ENCODE measurements around the gene MANSC1. TPM values are rescaled to one million over a fixed set of nuclear protein-coding genes. Genes with fewer than 3 reads are reported as not detected.

The MANSC1 gene
- total RNA-seq, 2 donors from 2014 or later, result 6.6 to 12.1 TPM

DNA sequence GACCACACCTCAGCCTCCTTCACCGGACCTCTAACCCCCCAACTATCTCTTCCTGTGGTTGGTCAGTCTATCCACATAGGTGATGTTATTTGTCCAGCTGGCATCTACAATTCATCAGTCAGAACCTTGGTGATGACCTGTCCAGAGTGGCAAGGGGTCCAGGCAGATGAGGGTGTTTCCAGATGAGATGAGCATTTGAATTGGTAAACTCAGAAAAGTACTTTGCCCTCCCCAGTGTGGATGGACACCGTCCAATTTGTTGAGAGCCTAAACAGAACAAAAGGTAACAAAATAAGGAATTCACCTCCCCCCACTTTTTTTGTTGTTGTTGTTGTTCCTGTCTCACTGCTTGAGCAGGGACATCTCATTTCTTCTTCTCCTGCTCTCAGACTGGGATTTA is 48.9 kb downstream of the MANSC1 start:
- Mint-ChIP-seq H3K4me1 (no peaks in the 10 kb centered on the region), H3K27me3 (ENCODE audit: insufficient read depth) (no peaks in the 10 kb centered on the region), H3K9me3 (peaks cover 11% of the 10 kb centered on the region), H3K36me3 (ENCODE audit: low read depth) (no peaks in the 10 kb centered on the region), H3K27ac (no peak overlapping the region), H3K4me3 (no peak overlapping the region)
- DNase-seq, result no peak
- H3K4me1 ChIP-seq (ENCODE audit: control insufficient read depth, insufficient read depth, low read length), result no peaks in the 10 kb centered on the region
- 93 to 97% methylated on average over 2 of the region's 2 CpGs for WGBS, 2 experiments (ENCODE audit: insufficient coverage in 1 of 2, insufficient read length in 1 of 2)
- TF ChIP-seq, protein P1, sequence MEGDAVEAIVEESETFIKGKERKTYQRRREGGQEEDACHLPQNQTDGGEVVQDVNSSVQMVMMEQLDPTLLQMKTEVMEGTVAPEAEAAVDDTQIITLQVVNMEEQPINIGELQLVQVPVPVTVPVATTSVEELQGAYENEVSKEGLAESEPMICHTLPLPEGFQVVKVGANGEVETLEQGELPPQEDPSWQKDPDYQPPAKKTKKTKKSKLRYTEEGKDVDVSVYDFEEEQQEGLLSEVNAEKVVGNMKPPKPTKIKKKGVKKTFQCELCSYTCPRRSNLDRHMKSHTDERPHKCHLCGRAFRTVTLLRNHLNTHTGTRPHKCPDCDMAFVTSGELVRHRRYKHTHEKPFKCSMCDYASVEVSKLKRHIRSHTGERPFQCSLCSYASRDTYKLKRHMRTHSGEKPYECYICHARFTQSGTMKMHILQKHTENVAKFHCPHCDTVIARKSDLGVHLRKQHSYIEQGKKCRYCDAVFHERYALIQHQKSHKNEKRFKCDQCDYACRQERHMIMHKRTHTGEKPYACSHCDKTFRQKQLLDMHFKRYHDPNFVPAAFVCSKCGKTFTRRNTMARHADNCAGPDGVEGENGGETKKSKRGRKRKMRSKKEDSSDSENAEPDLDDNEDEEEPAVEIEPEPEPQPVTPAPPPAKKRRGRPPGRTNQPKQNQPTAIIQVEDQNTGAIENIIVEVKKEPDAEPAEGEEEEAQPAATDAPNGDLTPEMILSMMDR (conservative IDR thresholded peaks at IDR 0.05), result no peak
- H3K9me3 ChIP-seq (ENCODE audit: control insufficient read depth, low read length), result peaks cover 4% of the 10 kb centered on the region
- no peaks in the 10 kb centered on the region for H3K27me3 ChIP-seq (ENCODE audit: control insufficient read depth, insufficient read depth, low read length, poor library complexity, severe bottlenecking)
- H3K9ac ChIP-seq (ENCODE audit: extremely low read depth, low read length, poor library complexity, severe bottlenecking), result no peak overlapping the region
- H3K36me3 ChIP-seq (ENCODE audit: control insufficient read depth, insufficient read depth, low read length), result no peaks in the 10 kb centered on the region
- no peak overlapping the region for H3K4me3 ChIP-seq (ENCODE audit: low read length)
- no peak overlapping the region for H3K27ac ChIP-seq (ENCODE audit: low read depth, low read length)

DNA sequence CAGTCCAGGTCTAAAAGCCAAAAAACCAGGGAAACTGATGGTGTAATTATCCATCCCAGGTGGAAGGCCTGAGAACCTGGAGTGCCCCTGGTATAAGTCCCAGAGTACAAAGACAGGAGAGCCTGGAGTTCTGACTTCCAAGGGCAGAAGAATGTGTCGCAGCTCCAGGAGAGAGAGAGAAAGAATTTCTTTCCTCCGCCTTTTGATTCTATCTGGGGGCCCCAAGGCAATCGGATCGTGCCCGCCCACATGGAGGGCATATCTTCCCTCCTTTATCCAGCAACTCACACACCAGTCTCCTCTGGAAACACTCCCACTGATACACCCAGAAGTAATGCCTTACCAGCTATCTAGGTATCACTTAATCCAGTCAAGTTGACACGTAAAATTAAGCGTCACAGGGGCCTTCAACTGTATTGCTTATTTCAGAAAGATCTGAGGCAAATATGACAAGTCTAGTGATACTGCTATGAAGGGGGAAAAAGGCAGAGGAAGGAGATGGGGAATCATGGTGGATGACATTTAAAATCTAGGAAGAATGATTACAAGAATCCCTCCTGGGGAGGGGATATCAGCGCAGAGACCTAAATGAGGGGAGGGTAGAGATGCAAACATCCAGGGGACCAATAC is 52.7 kb downstream of the MANSC1 start:
- Histone ChIP-seq H3K4me3 (ENCODE audit: low read length) (no peak overlapping the region), H3K9ac (ENCODE audit: extremely low read depth, low read length, poor library complexity, severe bottlenecking) (no peak overlapping the region), H3K36me3 (ENCODE audit: control insufficient read depth, insufficient read depth, low read length) (no peaks in the 10 kb centered on the region), H3K27me3 (ENCODE audit: control insufficient read depth, insufficient read depth, low read length, poor library complexity, severe bottlenecking) (no peaks in the 10 kb centered on the region), H3K27ac (ENCODE audit: low read depth, low read length) (no peak overlapping the region), H3K9me3 (ENCODE audit: control insufficient read depth, low read length) (no peaks in the 10 kb centered on the region), H3K4me1 (ENCODE audit: control insufficient read depth, insufficient read depth, low read length) (no peaks in the 10 kb centered on the region)
- Mint-ChIP-seq H3K27ac (no peak overlapping the region), H3K36me3 (ENCODE audit: low read depth) (no peaks in the 10 kb centered on the region), H3K27me3 (ENCODE audit: insufficient read depth) (no peaks in the 10 kb centered on the region), H3K4me3 (no peak overlapping the region), H3K9me3 (peaks cover 3% of the 10 kb centered on the region), H3K4me1 (peaks cover 17% of the 10 kb centered on the region)
- 83 to 85% methylated on average over 6 to 8 of the region's 8 CpGs for WGBS, 2 experiments (ENCODE audit: insufficient coverage in 1 of 2, insufficient read length in 1 of 2)
- TF ChIP-seq, protein P1 (conservative IDR thresholded peaks at IDR 0.05), result no peak
- no peak for DNase-seq

DNA sequence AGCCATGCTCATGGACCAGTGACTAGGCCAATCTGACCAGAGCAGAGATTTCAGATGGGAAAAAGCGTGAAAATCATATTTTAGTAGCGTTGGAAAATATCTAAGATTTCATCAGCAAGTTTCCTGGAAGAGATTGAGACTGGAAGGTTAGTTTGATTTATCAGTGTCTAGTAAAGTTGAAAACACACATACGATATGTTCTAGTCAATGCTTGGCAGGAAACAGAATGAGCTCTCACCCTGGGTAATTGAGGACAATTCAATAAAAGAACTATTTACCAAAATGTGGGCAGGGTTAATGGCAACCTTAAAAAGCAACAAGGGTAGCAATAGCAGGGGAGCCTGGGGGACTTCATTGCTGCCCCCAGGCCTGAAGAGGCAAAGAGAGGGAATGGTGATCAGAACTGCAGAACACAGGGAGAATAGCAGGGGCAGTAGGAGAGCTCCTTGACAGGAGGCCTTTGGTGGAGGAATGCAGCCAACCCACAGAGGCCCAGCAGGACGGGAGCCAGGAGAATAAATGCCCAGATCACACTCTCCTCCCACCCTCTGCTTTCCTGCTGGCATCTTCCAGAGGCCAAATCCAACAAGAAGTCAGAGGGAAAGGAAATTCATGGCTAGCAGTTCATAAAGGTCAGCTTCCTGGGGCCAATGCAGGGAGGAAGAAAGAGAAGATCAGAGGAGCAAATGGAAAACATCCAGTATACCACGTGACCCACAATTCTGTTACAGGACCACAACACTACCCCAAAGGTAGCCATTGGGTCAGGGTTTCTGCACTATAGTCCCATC is 55.6 kb downstream of the MANSC1 start:
- Histone ChIP-seq H3K27me3 (ENCODE audit: control insufficient read depth, insufficient read depth, low read length, poor library complexity, severe bottlenecking) (no peaks in the 10 kb centered on the region), H3K27ac (ENCODE audit: low read depth, low read length) (peak overlapping the region; percentile 4), H3K4me3 (ENCODE audit: low read length) (no peak overlapping the region), H3K9me3 (ENCODE audit: control insufficient read depth, low read length) (no peaks in the 10 kb centered on the region), H3K9ac (ENCODE audit: extremely low read depth, low read length, poor library complexity, severe bottlenecking) (no peak overlapping the region), H3K36me3 (ENCODE audit: control insufficient read depth, insufficient read depth, low read length) (no peaks in the 10 kb centered on the region), H3K4me1 (ENCODE audit: control insufficient read depth, insufficient read depth, low read length) (no peaks in the 10 kb centered on the region)
- no peaks in the 10 kb centered on the region for H3K36me3 Mint-ChIP-seq (ENCODE audit: low read depth)
- peak; percentile 96 for DNase-seq
- peaks cover 2% of the 10 kb centered on the region for H3K9me3 Mint-ChIP-seq
- H3K27ac Mint-ChIP-seq, result peak overlapping the region; percentile 61
- WGBS, 2 experiments (ENCODE audit: insufficient coverage in 1 of 2, insufficient read length in 1 of 2), result 50 to 65% methylated on average over 3 to 5 of the region's 5 CpGs
- H3K27me3 Mint-ChIP-seq (ENCODE audit: insufficient read depth), result peaks cover 3% of the 10 kb centered on the region
- peaks cover 17% of the 10 kb centered on the region for H3K4me1 Mint-ChIP-seq
- no peak overlapping the region for H3K4me3 Mint-ChIP-seq
- TF ChIP-seq, protein P1 (conservative IDR thresholded peaks at IDR 0.05), result no peak

Data from endodermal cell (in vitro differentiated cells).